Measurements from ENCODE around the gene MYO19. TPM values are rescaled to one million over a fixed set of nuclear protein-coding genes. Genes with fewer than 3 reads are reported as not detected.

The MYO19 gene
- total and polyA plus RNA-seq, 9 of the 15 experiments (the other 6 are each of a cell fraction or from before 2014, with no cell fraction given) = 21.6 to 176 (median 129) TPM

DNA sequence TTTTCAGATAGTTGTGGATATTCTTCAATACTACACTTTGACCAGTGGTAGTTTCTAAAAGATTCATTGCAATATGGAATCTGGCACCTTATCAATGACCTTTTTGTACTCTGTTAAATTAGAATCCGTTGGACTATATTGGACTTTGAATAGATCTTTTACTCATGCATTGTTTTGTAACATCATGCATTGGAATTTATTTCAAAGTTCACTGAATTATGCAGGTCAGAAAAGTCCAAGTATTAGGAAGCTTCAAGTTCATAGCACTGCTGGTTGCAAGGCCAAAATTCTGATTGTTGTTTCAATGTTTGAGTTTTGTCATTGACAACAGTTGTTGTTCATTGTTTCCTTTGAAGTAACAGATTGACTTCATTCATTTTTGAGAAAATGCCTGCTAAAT lies 49.1 kb upstream of the MYO19 start:
- Histone ChIP-seq H3K27ac (ENCODE audit: extremely low read depth, low read depth, low read length) (no peak overlapping the region), H3K4me2 (ENCODE audit: insufficient read depth, low read length) (no peak overlapping the region), H3K9me3 (replicated peaks; ENCODE audit: control insufficient read depth, insufficient read depth, low read depth, low read length) (no peaks in the 10 kb centered on the region), H4K20me1 (replicated peaks; ENCODE audit: control insufficient read depth, insufficient read depth, low read length) (no peaks in the 10 kb centered on the region), H2AFZ (ENCODE audit: low read depth, low read length) (no peak overlapping the region), H3K9me1 (ENCODE audit: control insufficient read depth, insufficient read depth, low read length) (no peaks in the 10 kb centered on the region), H3K27me3 (ENCODE audit: control insufficient read depth in 2 of 2, insufficient read depth in 2 of 2, low read length in 2 of 2) (no peaks in the 10 kb centered on the region), H3K4me1 (replicated peaks in 1 of 2; ENCODE audit: control insufficient read depth in 2 of 2, insufficient read depth in 2 of 2, low read length in 2 of 2) (no peaks in the 10 kb centered on the region), H3K79me2 (ENCODE audit: control insufficient read depth, insufficient read depth, low read length) (peaks cover 5% of the 10 kb centered on the region; the same call in 1 of the 3 replicates), H3K4me3 (no peak overlapping the region), H3K36me3 (ENCODE audit: control insufficient read depth, insufficient read depth, low read length) (peaks cover 87% of the 10 kb centered on the region), H3K9ac (ENCODE audit: insufficient read depth in 1 of 2, low read depth in 2 of 2, low read length in 2 of 2) (no peak overlapping the region)
- ChIA-PET POLR2A (interaction anchor here (1.0 to 4.0 kb wide), 3 partner anchors 10 to 17 kb away, joined by 3 to 19 read pairs (median 10); partner anchors contain the start of gene MRM1), CTCF (ENCODE audit: low intra/inter-chr PET ratio) (no interaction called here)
- ATAC-seq = no peak
- TF ChIP-seq, protein P1, sequence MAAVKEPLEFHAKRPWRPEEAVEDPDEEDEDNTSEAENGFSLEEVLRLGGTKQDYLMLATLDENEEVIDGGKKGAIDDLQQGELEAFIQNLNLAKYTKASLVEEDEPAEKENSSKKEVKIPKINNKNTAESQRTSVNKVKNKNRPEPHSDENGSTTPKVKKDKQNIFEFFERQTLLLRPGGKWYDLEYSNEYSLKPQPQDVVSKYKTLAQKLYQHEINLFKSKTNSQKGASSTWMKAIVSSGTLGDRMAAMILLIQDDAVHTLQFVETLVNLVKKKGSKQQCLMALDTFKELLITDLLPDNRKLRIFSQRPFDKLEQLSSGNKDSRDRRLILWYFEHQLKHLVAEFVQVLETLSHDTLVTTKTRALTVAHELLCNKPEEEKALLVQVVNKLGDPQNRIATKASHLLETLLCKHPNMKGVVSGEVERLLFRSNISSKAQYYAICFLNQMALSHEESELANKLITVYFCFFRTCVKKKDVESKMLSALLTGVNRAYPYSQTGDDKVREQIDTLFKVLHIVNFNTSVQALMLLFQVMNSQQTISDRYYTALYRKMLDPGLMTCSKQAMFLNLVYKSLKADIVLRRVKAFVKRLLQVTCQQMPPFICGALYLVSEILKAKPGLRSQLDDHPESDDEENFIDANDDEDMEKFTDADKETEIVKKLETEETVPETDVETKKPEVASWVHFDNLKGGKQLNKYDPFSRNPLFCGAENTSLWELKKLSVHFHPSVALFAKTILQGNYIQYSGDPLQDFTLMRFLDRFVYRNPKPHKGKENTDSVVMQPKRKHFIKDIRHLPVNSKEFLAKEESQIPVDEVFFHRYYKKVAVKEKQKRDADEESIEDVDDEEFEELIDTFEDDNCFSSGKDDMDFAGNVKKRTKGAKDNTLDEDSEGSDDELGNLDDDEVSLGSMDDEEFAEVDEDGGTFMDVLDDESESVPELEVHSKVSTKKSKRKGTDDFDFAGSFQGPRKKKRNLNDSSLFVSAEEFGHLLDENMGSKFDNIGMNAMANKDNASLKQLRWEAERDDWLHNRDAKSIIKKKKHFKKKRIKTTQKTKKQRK (IDR thresholded peaks at IDR 0.05; ENCODE audit: borderline replicate concordance, low read depth, low read length) = no peak
- no peak for TF ChIP-seq KLF1 (tag; IDR thresholded peaks at IDR 0.05)
- no peak for TF ChIP-seq SIN3A (IDR thresholded peaks at IDR 0.05; ENCODE audit: borderline replicate concordance in 2 of 2, control insufficient read depth in 1 of 2, low read depth in 2 of 2, low read length in 2 of 2)
- no peak for TF ChIP-seq WHSC1 (IDR thresholded peaks at IDR 0.05; ENCODE audit: low read length)
- no peak for TF ChIP-seq DMBX1 (CRISPR knock-in tag; IDR thresholded peaks at IDR 0.05; ENCODE audit: borderline replicate concordance)
- no peak for TF ChIP-seq POLR3G (IDR thresholded peaks at IDR 0.05; ENCODE audit: extremely low read depth, insufficient read length, insufficient replicate concordance)
- TF ChIP-seq, protein P2, sequence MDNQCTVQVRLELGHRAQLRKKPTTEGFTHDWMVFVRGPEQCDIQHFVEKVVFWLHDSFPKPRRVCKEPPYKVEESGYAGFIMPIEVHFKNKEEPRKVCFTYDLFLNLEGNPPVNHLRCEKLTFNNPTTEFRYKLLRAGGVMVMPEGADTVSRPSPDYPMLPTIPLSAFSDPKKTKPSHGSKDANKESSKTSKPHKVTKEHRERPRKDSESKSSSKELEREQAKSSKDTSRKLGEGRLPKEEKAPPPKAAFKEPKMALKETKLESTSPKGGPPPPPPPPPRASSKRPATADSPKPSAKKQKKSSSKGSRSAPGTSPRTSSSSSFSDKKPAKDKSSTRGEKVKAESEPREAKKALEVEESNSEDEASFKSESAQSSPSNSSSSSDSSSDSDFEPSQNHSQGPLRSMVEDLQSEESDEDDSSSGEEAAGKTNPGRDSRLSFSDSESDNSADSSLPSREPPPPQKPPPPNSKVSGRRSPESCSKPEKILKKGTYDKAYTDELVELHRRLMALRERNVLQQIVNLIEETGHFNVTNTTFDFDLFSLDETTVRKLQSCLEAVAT (IDR thresholded peaks at IDR 0.05) = no peak
- no peak for TF ChIP-seq MTA1 (IDR thresholded peaks at IDR 0.05; ENCODE audit: borderline replicate concordance)
- TF ChIP-seq, protein P3, sequence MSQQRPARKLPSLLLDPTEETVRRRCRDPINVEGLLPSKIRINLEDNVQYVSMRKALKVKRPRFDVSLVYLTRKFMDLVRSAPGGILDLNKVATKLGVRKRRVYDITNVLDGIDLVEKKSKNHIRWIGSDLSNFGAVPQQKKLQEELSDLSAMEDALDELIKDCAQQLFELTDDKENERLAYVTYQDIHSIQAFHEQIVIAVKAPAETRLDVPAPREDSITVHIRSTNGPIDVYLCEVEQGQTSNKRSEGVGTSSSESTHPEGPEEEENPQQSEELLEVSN (IDR thresholded peaks at IDR 0.05; ENCODE audit: borderline replicate concordance in 1 of 2, extremely low read depth in 1 of 2, insufficient read depth in 1 of 2, insufficient read length in 1 of 2, low read depth in 1 of 2, low read length in 1 of 2, poor library complexity in 1 of 2, severe bottlenecking in 1 of 2) = no peak
- TF ChIP-seq HMGN3 (IDR thresholded peaks at IDR 0.05; ENCODE audit: borderline replicate concordance, extremely low read depth, insufficient read length, low read depth, low read length) = no peak
- TF ChIP-seq HDAC1 (IDR thresholded peaks at IDR 0.05) = no peak
- TF ChIP-seq, protein P4, sequence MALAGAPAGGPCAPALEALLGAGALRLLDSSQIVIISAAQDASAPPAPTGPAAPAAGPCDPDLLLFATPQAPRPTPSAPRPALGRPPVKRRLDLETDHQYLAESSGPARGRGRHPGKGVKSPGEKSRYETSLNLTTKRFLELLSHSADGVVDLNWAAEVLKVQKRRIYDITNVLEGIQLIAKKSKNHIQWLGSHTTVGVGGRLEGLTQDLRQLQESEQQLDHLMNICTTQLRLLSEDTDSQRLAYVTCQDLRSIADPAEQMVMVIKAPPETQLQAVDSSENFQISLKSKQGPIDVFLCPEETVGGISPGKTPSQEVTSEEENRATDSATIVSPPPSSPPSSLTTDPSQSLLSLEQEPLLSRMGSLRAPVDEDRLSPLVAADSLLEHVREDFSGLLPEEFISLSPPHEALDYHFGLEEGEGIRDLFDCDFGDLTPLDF (CRISPR knock-in tag; IDR thresholded peaks at IDR 0.05) = no peak
- no peak for TF ChIP-seq ZBED1 (IDR thresholded peaks at IDR 0.05)
- in situ Hi-C loops (cut with MboI) = no loop called here
- WGBS (ENCODE audit: insufficient coverage, low coverage, missing lambda C conversion rate) = 71% methylated on average over 1 of the region's 1 CpG
- DNase-seq (ENCODE audit: extremely low read depth in 1 of 4, low spot score in 3 of 4) = no peak
- no TSS peak for BruUV-seq (replicated peaks)
- FAIRE-seq = no peak
- intact Hi-C loops (cut with micrococcal nuclease) = no loop called here

Measured in K562 (cell line).